Mesothelial cell of epicardium (in vitro differentiated cells): Measurements from ENCODE around the gene RFXANK. TPM values are rescaled to one million over a fixed set of nuclear protein-coding genes. Genes with fewer than 3 reads are reported as not detected.

ENCODE experiments used
- DNase-seq, 2 experiments: peaks; one replicate each; pipeline ENCODE4 v3.0.0; 2021; ENCODE audit warnings: low spot score in 2 of 2; ENCODE audit not compliant: unreplicated experiment in 2 of 2
- H3K27ac Mint-ChIP-seq: 2 replicates; pipeline ENCODE4 v1.8.0; 2021; ENCODE audit warnings: mixed read lengths
- H3K27me3 Mint-ChIP-seq: 2 replicates; pipeline ENCODE4 v1.8.0; 2021; ENCODE audit warnings: low read depth, mixed read lengths
- H3K36me3 Mint-ChIP-seq: 2 replicates; pipeline ENCODE4 v1.8.0; 2021; ENCODE audit warnings: mixed read lengths
- H3K4me1 Mint-ChIP-seq: 2 replicates; pipeline ENCODE4 v1.8.0; 2021; ENCODE audit warnings: mixed read lengths
- H3K4me3 Mint-ChIP-seq: 2 replicates; pipeline ENCODE4 v1.8.0; 2021; ENCODE audit warnings: mild to moderate bottlenecking, moderate library complexity, mixed read lengths
- H3K9me3 Mint-ChIP-seq: 2 replicates; pipeline ENCODE4 v1.8.0; 2021; ENCODE audit warnings: mixed read lengths
- CTCF ChIP-seq: fragments of 200-600 bp; sonication (generic); IDR thresholded peaks from one replicate; pipeline ENCODE4 v1.5.0; 2021; ENCODE audit warnings: antibody characterized with exemption; ENCODE audit not compliant: unreplicated experiment
- total RNA-seq: library from RNA; stranded (reverse); gene quantifications from 3 replicates; pipeline ENCODE4 v1.2.1, GENCODE V29; 2021

Gene RFXANK
- total RNA-seq, 1 donor from 2014 or later, result 93.6 TPM

GRCh38 chr19:19223060-19223459, 31.0 kb downstream of the RFXANK start:
- no peaks in the 10 kb centered on the region for H3K4me1 Mint-ChIP-seq
- H3K36me3 Mint-ChIP-seq, result no peaks in the 10 kb centered on the region
- no peak overlapping the region for H3K4me3 Mint-ChIP-seq
- H3K9me3 Mint-ChIP-seq, result no peaks in the 10 kb centered on the region
- no peak overlapping the region for H3K27ac Mint-ChIP-seq
- DNase-seq, result no peak
- no peak for TF ChIP-seq CTCF
- H3K27me3 Mint-ChIP-seq, result peaks cover 62% of the 10 kb centered on the region

GRCh38 chr19:19223636-19224035, 31.6 kb downstream of the RFXANK start:
- Mint-ChIP-seq H3K4me1 (no peaks in the 10 kb centered on the region), H3K27me3 (peaks cover 68% of the 10 kb centered on the region), H3K36me3 (no peaks in the 10 kb centered on the region), H3K9me3 (no peaks in the 10 kb centered on the region), H3K4me3 (no peak overlapping the region), H3K27ac (no peak overlapping the region)
- no peak for DNase-seq
- TF ChIP-seq CTCF, result no peak

- no peaks in the 10 kb centered on the region for H3K4me1 Mint-ChIP-seq
- H3K9me3 Mint-ChIP-seq, result no peaks in the 10 kb centered on the region
- H3K27ac Mint-ChIP-seq, result no peak overlapping the region
- DNase-seq, result no peak
- H3K4me3 Mint-ChIP-seq, result no peak overlapping the region
- no peaks in the 10 kb centered on the region for H3K36me3 Mint-ChIP-seq
- no peak for TF ChIP-seq CTCF
- peaks cover 71% of the 10 kb centered on the region for H3K27me3 Mint-ChIP-seq
Observed at GRCh38 chr19:19224150-19224851, 32.2 kb downstream of the RFXANK start.

- peak overlapping the region; percentile 52 for H3K4me3 Mint-ChIP-seq
- H3K27me3 Mint-ChIP-seq, result peaks cover 72% of the 10 kb centered on the region
- peak; percentile 45 to 73 for DNase-seq
- no peaks in the 10 kb centered on the region for H3K9me3 Mint-ChIP-seq
- H3K27ac Mint-ChIP-seq, result no peak overlapping the region
- H3K4me1 Mint-ChIP-seq, result no peaks in the 10 kb centered on the region
- no peaks in the 10 kb centered on the region for H3K36me3 Mint-ChIP-seq
- TF ChIP-seq CTCF, result peak; percentile 52
Observed at GRCh38 chr19:19224852-19225494, 32.9 kb downstream of the RFXANK start.

- DNase-seq, result no peak
- H3K27me3 Mint-ChIP-seq, result peaks cover 71% of the 10 kb centered on the region
Observed at GRCh38 chr19:19226204-19226603, 34.1 kb downstream of the RFXANK start.

More at GRCh38 chr19:19226204-19226603, 34.1 kb downstream of the RFXANK start:
- Mint-ChIP-seq H3K27ac (no peak overlapping the region), H3K9me3 (no peaks in the 10 kb centered on the region), H3K4me3 (no peak overlapping the region), H3K36me3 (no peaks in the 10 kb centered on the region), H3K4me1 (no peaks in the 10 kb centered on the region)
- TF ChIP-seq CTCF, result no peak
